H9 (cell line): ENCODE measurements around the gene KLHL5. TPM values are rescaled to one million over a fixed set of nuclear protein-coding genes. Genes with fewer than 3 reads are reported as not detected.
"Not testable (repeated sequence)": the region's sequence is repeated elsewhere in the genome, so short reads cannot be mapped to it uniquely, and the experiment has no call there.

Experiments used
- DNase-seq: peaks from one replicate; pipeline ENCODE4 v3.0.0-alpha.2; 2017
- H2AFZ ChIP-seq: one replicate; pipeline ENCODE4 v1.6.1; 2013; ENCODE audit warnings: mild to moderate bottlenecking, low read length, control low read depth, moderate library complexity
- H2AK5ac ChIP-seq: 2 replicates; pipeline ENCODE4 v1.6.1; 2013; ENCODE audit warnings: low read length, control low read depth, mixed read lengths; ENCODE audit not compliant: insufficient read length
- H2BK120ac ChIP-seq: one replicate; pipeline ENCODE4 v1.6.1; 2013; ENCODE audit warnings: low read depth, mild to moderate bottlenecking, low read length, control low read depth, inconsistent platforms; ENCODE audit not compliant: poor library complexity, severe bottlenecking
- H2BK12ac ChIP-seq: 2 replicates; pipeline ENCODE4 v1.6.1; 2013; ENCODE audit warnings: low read length, control low read depth, mixed read lengths, low read depth; ENCODE audit not compliant: insufficient read length
- H2BK15ac ChIP-seq: 2 replicates; pipeline ENCODE4 v1.6.1; 2013; ENCODE audit warnings: low read depth, low read length, control low read depth
- H2BK20ac ChIP-seq: one replicate; pipeline ENCODE4 v1.6.1; 2013; ENCODE audit warnings: low read depth, mild to moderate bottlenecking, low read length, control low read depth, inconsistent platforms; ENCODE audit not compliant: poor library complexity, severe bottlenecking
- H2BK5ac ChIP-seq: 2 replicates; pipeline ENCODE4 v1.6.1; 2013; ENCODE audit warnings: low read length, control low read depth, mixed read lengths; ENCODE audit not compliant: insufficient read length
- H3K14ac ChIP-seq: 2 replicates; pipeline ENCODE4 v1.6.1; 2013; ENCODE audit warnings: low read length, control low read depth; ENCODE audit not compliant: insufficient read depth
- H3K18ac ChIP-seq: 2 replicates; pipeline ENCODE4 v1.6.1; 2013; ENCODE audit warnings: low read depth, mild to moderate bottlenecking, mixed read lengths, low read length, control low read depth; ENCODE audit not compliant: insufficient read length
- H3K23ac ChIP-seq: 2 replicates; pipeline ENCODE4 v1.6.1; 2013; ENCODE audit warnings: low read length, control low read depth, mixed read lengths, low read depth; ENCODE audit not compliant: insufficient read length
- H3K23me2 ChIP-seq: 2 replicates; pipeline ENCODE4 v1.6.1; 2013; ENCODE audit warnings: low read depth, mild to moderate bottlenecking, mixed read lengths, low read length, control low read depth; ENCODE audit not compliant: insufficient read length, poor library complexity, severe bottlenecking
- H3K27ac ChIP-seq: 2 replicates; pipeline ENCODE4 v1.5.1; 2013; ENCODE audit warnings: low read length, control low read depth, mixed read lengths, low read depth; ENCODE audit not compliant: insufficient read length
- H3K27me3 ChIP-seq: 2 replicates; pipeline ENCODE4 v1.6.1; 2013; ENCODE audit warnings: low read length, control low read depth, inconsistent platforms; ENCODE audit not compliant: insufficient read depth
- H3K4ac ChIP-seq: 2 replicates; pipeline ENCODE4 v1.6.1; 2013; ENCODE audit warnings: low read depth, mild to moderate bottlenecking, control low read depth, inconsistent platforms, low read length, moderate library complexity
- H3K4me1 ChIP-seq: 2 replicates; pipeline ENCODE4 v1.6.1; 2013; ENCODE audit warnings: low read length, control low read depth, inconsistent platforms; ENCODE audit not compliant: insufficient read depth
- H3K4me2 ChIP-seq: 2 replicates; pipeline ENCODE4 v1.6.1; 2013; ENCODE audit warnings: low read length, control low read depth, mixed read lengths; ENCODE audit not compliant: insufficient read length, insufficient read depth
- H3K56ac ChIP-seq: 2 replicates; pipeline ENCODE4 v1.6.1; 2013; ENCODE audit warnings: low read depth, mild to moderate bottlenecking, mixed read lengths, low read length, control low read depth; ENCODE audit not compliant: insufficient read length
- H3K79me1 ChIP-seq: 2 replicates; pipeline ENCODE4 v1.6.1; 2013; ENCODE audit warnings: low read depth, mild to moderate bottlenecking, moderate library complexity, low read length, control low read depth, inconsistent platforms; ENCODE audit not compliant: insufficient read depth, poor library complexity, severe bottlenecking
- H3K79me2 ChIP-seq: 2 replicates; pipeline ENCODE4 v1.6.1; 2013; ENCODE audit warnings: low read length, control low read depth, inconsistent platforms; ENCODE audit not compliant: insufficient read depth
- H3K9ac ChIP-seq: 2 replicates; pipeline ENCODE4 v1.6.1; 2013; ENCODE audit warnings: low read length, control low read depth, mixed read lengths; ENCODE audit not compliant: insufficient read length; ENCODE audit errors: extremely low read depth
- H3K9me3 ChIP-seq: one replicate; pipeline ENCODE4 v1.6.1; 2013; ENCODE audit warnings: low read depth, low read length, inconsistent platforms; ENCODE audit not compliant: control insufficient read depth
- H3T11ph ChIP-seq: one replicate; pipeline ENCODE4 v1.6.1; 2013; ENCODE audit warnings: mild to moderate bottlenecking, low read length, control low read depth, inconsistent platforms
- H4K20me1 ChIP-seq: one replicate; pipeline ENCODE4 v1.6.1; 2013; ENCODE audit not compliant: control insufficient read depth, insufficient read length, insufficient read depth
- H4K5ac ChIP-seq: 2 replicates; pipeline ENCODE4 v1.6.1; 2013; ENCODE audit warnings: low read depth, mild to moderate bottlenecking, mixed read lengths, low read length, control low read depth; ENCODE audit not compliant: insufficient read length
- H4K8ac ChIP-seq: replicated peaks from 2 replicates; pipeline ENCODE4 v1.6.1; 2013; ENCODE audit warnings: low read length, control low read depth, mixed read lengths, low read depth; ENCODE audit not compliant: insufficient read length
- H4K91ac ChIP-seq: 2 replicates; pipeline ENCODE4 v1.6.1; 2013; ENCODE audit warnings: low read depth, mild to moderate bottlenecking, moderate library complexity, mixed read lengths, low read length, control low read depth; ENCODE audit not compliant: insufficient read length
- H3K27ac Mint-ChIP-seq, 3 experiments: 2 replicates in 2 of 3; 3 replicates in 1 of 3; pipeline ENCODE4 v1.8.0; 2020 to 2021; ENCODE audit warnings: mixed read lengths in 3 of 3, mild to moderate bottlenecking in 1 of 3, moderate library complexity in 1 of 3
- H3K27me3 Mint-ChIP-seq: 2 replicates; pipeline ENCODE4 v1.8.0; 2021; ENCODE audit warnings: low read depth, mild to moderate bottlenecking, moderate library complexity, mixed read lengths
- H3K36me3 Mint-ChIP-seq, 3 experiments: 2 replicates in 2 of 3; 3 replicates in 1 of 3; pipeline ENCODE4 v1.8.0; 2020 to 2021; ENCODE audit warnings: low read depth in 3 of 3, mixed read lengths in 3 of 3; ENCODE audit not compliant: insufficient read depth in 1 of 3
- H3K4me1 Mint-ChIP-seq, 2 experiments: 2 replicates each; pipeline ENCODE4 v1.8.0; 2020; ENCODE audit warnings: mixed read lengths in 2 of 2
- H3K4me3 Mint-ChIP-seq, 2 experiments: 2 replicates in 1 of 2; 3 replicates in 1 of 2; pipeline ENCODE4 v1.8.0; 2020 to 2021; ENCODE audit warnings: mild to moderate bottlenecking in 2 of 2, mixed read lengths in 2 of 2, moderate library complexity in 1 of 2
- H3K9me3 Mint-ChIP-seq, 2 experiments: 2 replicates in 1 of 2; 3 replicates in 1 of 2; pipeline ENCODE4 v1.8.0; 2020; ENCODE audit warnings: mild to moderate bottlenecking in 2 of 2, mixed read lengths in 2 of 2, moderate library complexity in 1 of 2
- CTCF ChIP-seq: fragments of 200-600 bp; sonication (generic); conservative IDR thresholded peaks from 3 replicates; pipeline ENCODE4 v1.8.0; 2021; ENCODE audit warnings: antibody characterized with exemption, mild to moderate bottlenecking
- WGBS: extraction: QIAGEN DNeasy Blood & Tissue Kit; methylation state at CpG from one replicate; pipeline ENCODE4 v1.1.7; 2013; ENCODE audit warnings: missing lambda C conversion rate, low lambda C conversion rate, mixed read lengths; ENCODE audit not compliant: insufficient read length; ENCODE audit errors: extremely low coverage; 5-methylcytosine and 5-hydroxymethylcytosine counted together
- total RNA-seq: library from RNA; stranded (reverse); gene quantifications from 2 replicates; pipeline ENCODE4 v1.2.1, GENCODE V29; 2021

The KLHL5 gene
- total RNA-seq, 1 experiment from 2014 or later, result 16.8 TPM

DNA sequence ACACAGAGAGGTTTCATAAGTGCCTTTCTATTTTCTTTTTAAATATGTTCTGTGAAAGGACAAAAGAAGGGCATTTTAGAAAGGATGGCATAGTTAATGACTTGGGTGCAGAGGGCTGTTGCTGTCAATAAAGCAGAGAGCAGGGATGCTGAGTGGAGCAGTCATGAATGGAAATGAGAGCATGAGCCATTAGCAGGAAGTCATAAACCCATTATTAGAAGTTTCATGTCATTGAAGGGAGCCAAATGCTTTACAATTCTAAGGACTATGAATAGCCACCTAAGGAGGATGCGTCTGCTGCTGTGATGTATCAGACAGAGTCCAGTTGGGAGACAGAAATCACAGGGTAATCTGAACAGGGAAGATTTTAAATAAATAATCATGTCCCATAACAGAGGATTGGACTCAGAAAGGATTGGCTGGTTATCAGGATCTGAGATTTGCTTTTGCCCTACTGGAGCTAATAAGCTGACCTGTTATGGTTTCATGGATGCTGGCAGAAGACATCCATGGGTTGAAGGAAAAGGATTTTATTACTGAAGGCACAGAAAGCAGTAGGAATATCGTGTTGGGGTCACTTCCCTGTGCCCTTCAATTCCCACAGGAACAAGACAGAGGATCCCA, 72.8 kb downstream of the KLHL5 start:
- no peak for TF ChIP-seq CTCF
- Histone ChIP-seq H4K8ac (no peak overlapping the region), H3K4me2 (no peak overlapping the region), H3T11ph (no peak overlapping the region), H3K9me3 (no peaks in the 10 kb centered on the region), H4K91ac (no peak overlapping the region), H3K27ac (no peak overlapping the region), H3K14ac (no peak overlapping the region; the same call in 1 of the 2 replicates), H2AK5ac (no peak overlapping the region), H2BK12ac (no peak overlapping the region), H3K23me2 (no peaks in the 10 kb centered on the region), H2BK5ac (no peak overlapping the region), H2BK120ac (no peak overlapping the region), H3K56ac (no peak overlapping the region), H2BK20ac (no peak overlapping the region), H3K27me3 (no peaks in the 10 kb centered on the region), H3K79me2 (no peaks in the 10 kb centered on the region), H3K4ac (no peak overlapping the region), H3K9ac (peak overlapping the region; percentile 15), H2AFZ (peak overlapping the region; percentile 88), H4K20me1 (no peaks in the 10 kb centered on the region), H2BK15ac (no peak overlapping the region), H3K79me1 (no peaks in the 10 kb centered on the region), H4K5ac (no peak overlapping the region), H3K23ac (no peak overlapping the region), H3K4me1 (no peaks in the 10 kb centered on the region; the same call in 1 of the 2 replicates), H3K18ac (no peak overlapping the region)
- H3K27ac Mint-ChIP-seq, result peak overlapping the region in 1 of 3 experiments; percentile 12; a peak in 1 of 7 replicates
- peaks cover 2 to 5% of the 10 kb centered on the region in 2 experiments; a peak in 3 of 5 replicates for H3K9me3 Mint-ChIP-seq
- no peaks in the 10 kb centered on the region for H3K27me3 Mint-ChIP-seq
- no peak for DNase-seq
- H3K36me3 Mint-ChIP-seq, result peaks cover 5 to 8% (median 7%) of the 10 kb centered on the region in 3 experiments; a peak in 5 of 7 replicates
- WGBS, result no CpG with 5 or more reads among the region's 2 CpGs
- H3K4me3 Mint-ChIP-seq, result no peak overlapping the region
- H3K4me1 Mint-ChIP-seq, result peaks cover 3 to 5% of the 10 kb centered on the region in 2 experiments; a peak in 2 of 4 replicates

- H3K27me3 ChIP-seq, H4K8ac ChIP-seq, H3K4me1 ChIP-seq, H3K14ac ChIP-seq, H3K79me2 ChIP-seq, H3K9ac ChIP-seq, DNase-seq, H3T11ph ChIP-seq, H3K56ac ChIP-seq, H3K27ac ChIP-seq, H3K4me3 Mint-ChIP-seq, H3K18ac ChIP-seq, H3K23me2 ChIP-seq, H2BK5ac ChIP-seq, H3K9me3 ChIP-seq, H2AFZ ChIP-seq, H3K27ac Mint-ChIP-seq, H4K91ac ChIP-seq, H3K23ac ChIP-seq, H3K9me3 Mint-ChIP-seq, H3K79me1 ChIP-seq, H2BK120ac ChIP-seq, H2BK15ac ChIP-seq, H3K27me3 Mint-ChIP-seq, H3K4me2 ChIP-seq, H3K4ac ChIP-seq, H3K36me3 Mint-ChIP-seq, H2BK20ac ChIP-seq, H3K4me1 Mint-ChIP-seq, H2AK5ac ChIP-seq, H4K20me1 ChIP-seq, H2BK12ac ChIP-seq, H4K5ac ChIP-seq: not testable (repeated sequence)
- no CpG with 5 or more reads among the region's 3 CpGs for WGBS
Observed at GRCh38 chr4:39138227-39138626, 76.2 kb downstream of the KLHL5 start.
